Motor neuron (in vitro differentiated cells): ENCODE data around the gene SAP25. TPM values are rescaled to one million over a fixed set of nuclear protein-coding genes. Genes with fewer than 3 reads are reported as not detected.

Experiments
- ATAC-seq, 8 experiments: fragments of 200-7000 bp; cut with Tn5 transposase; replicated peaks in 6 of 8; 2 replicates each; pipeline ENCODE4 v1.8.0; 2021; ENCODE audit warnings: mild to moderate bottlenecking in 8 of 8, moderate library complexity in 8 of 8
- H3K27ac ChIP-seq, 2 donors: fragments of 250-450 bp; sonication (Bioruptor Pico); 2 replicates each; pipeline ENCODE4 v1.9.0; 2021; ENCODE audit warnings: antibody characterized with exemption in 2 of 2, mild to moderate bottlenecking in 2 of 2, moderate library complexity in 1 of 2
- H3K4me1 ChIP-seq, 2 donors: fragments of 250-450 bp; sonication (Bioruptor Pico); replicated peaks in 1 of 2; 2 replicates each; pipeline ENCODE4 v1.6.1; 2021; ENCODE audit warnings: antibody characterized with exemption in 2 of 2, mild to moderate bottlenecking in 2 of 2, moderate library complexity in 1 of 2
- H3K4me3 ChIP-seq, 5 donors: fragments of 250-450 bp; sonication (Bioruptor Pico); 2 replicates each; pipeline ENCODE4 v1.9.0; 2021; ENCODE audit warnings: antibody characterized with exemption in 5 of 5, mild to moderate bottlenecking in 5 of 5, moderate library complexity in 4 of 5
- WGBS, 10 experiments: fragments of 450-650 bp; shearing (Covaris generic); methylation state at CpG; one replicate each; pipeline ENCODE4 v1.0.0; 2022; 5-methylcytosine and 5-hydroxymethylcytosine counted together
- in situ Hi-C, 9 experiments: fragments of 400-800 bp; cut with MboI; loops; one replicate each; pipeline ENCODE4 v1.15.0; 2021; ENCODE audit warnings: low sequenced_read_pairs in 9 of 9, low pct_unique_long_range_greater_than_20kb in 2 of 9; ENCODE audit not compliant: unreplicated experiment in 9 of 9
- total RNA-seq, 8 experiments: library from RNA; unstranded; fragments of 300-600 nt; gene quantifications; 2 replicates each; pipeline versions ENCODE4 v1.2.3 to v1.2.4, GENCODE V29; 2022

The SAP25 gene
- total RNA-seq, 8 experiments from 2014 or later = 0.43 to 2.8 (median 1.0) TPM; not detected in 1

- Histone ChIP-seq H3K27ac (no peak overlapping the region), H3K4me1 (peaks cover 35 to 43% of the 10 kb centered on the region in 2 donors), H3K4me3 (peak overlapping the region; percentile 26 to 41 (median 37))
- in situ Hi-C loops = no loop called here
- peak in 5 of 8 experiments; percentile 5 to 17 (median 16) for ATAC-seq
- WGBS, 10 experiments = 5 to 46% (median 19%) methylated on average over 4 to 18 of the region's 68 CpGs; no CpG with 5 or more reads in 7 of the 10 experiments
These were observed 31.5 kb upstream of the SAP25 start for GRCh38 chr7:100604976-100605911.

- peak overlapping the region; percentile 26 to 41 (median 37) for H3K4me3 ChIP-seq
- peak overlapping the region in 1 of 2 donors; percentile 43 for H3K27ac ChIP-seq
- peak; percentile 38 to 78 (median 71) for ATAC-seq
- H3K4me1 ChIP-seq = peaks cover 39 to 47% of the 10 kb centered on the region in 2 donors
- in situ Hi-C loops = no loop called here
- WGBS, 10 experiments = 7% methylated on average over 6 of the region's 70 CpGs; no CpG with 5 or more reads in 9 of the 10 experiments
These were observed 30.6 kb upstream of the SAP25 start for GRCh38 chr7:100604028-100604975.

- Histone ChIP-seq H3K4me1 (peaks cover 39 to 47% of the 10 kb centered on the region in 2 donors), H3K27ac (peak overlapping the region in 1 of 2 donors; percentile 43), H3K4me3 (peak overlapping the region; percentile 26 to 41 (median 37))
- WGBS, 10 experiments = 11% methylated on average over 4 of the region's 10 CpGs; no CpG with 5 or more reads in 9 of the 10 experiments
- in situ Hi-C loops = no loop called here
- peak in 7 of 8 experiments; percentile 4 to 45 (median 34) for ATAC-seq
These were observed 30.0 kb upstream of the SAP25 start for GRCh38 chr7:100603726-100604027.

- in situ Hi-C loops = no loop called here
- no CpG with 5 or more reads among the region's 21 CpGs for WGBS, 10 experiments
- peak overlapping the region in 3 of 5 donors; percentile 26 to 41 (median 37) for H3K4me3 ChIP-seq
- peak overlapping the region in 1 of 2 donors; percentile 14 for H3K27ac ChIP-seq
- peaks cover 39 to 47% of the 10 kb centered on the region in 2 donors for H3K4me1 ChIP-seq
- peak in 6 of 8 experiments; percentile 7 to 62 (median 32) for ATAC-seq
These were observed 29.4 kb upstream of the SAP25 start for GRCh38 chr7:100602889-100603725.

GRCh38 chr7:100600730-100601038 is 27.0 kb upstream of the SAP25 start:
- no peak overlapping the region for H3K27ac ChIP-seq
- in situ Hi-C loops = no loop called here
- no peak for ATAC-seq
- H3K4me3 ChIP-seq = no peak overlapping the region
- WGBS, 10 experiments = no CpG with 5 or more reads among the region's 9 CpGs
- peaks cover 39 to 47% of the 10 kb centered on the region in 2 donors for H3K4me1 ChIP-seq

GRCh38 chr7:100599911-100600729 is 26.4 kb upstream of the SAP25 start:
- WGBS, 10 experiments = 80% methylated on average over 1 of the region's 18 CpGs; no CpG with 5 or more reads in 9 of the 10 experiments
- no peak overlapping the region for H3K4me3 ChIP-seq
- in situ Hi-C loops = no loop called here
- no peak for ATAC-seq
- no peak overlapping the region for H3K27ac ChIP-seq
- peaks cover 36 to 41% of the 10 kb centered on the region in 2 donors for H3K4me1 ChIP-seq

GRCh38 chr7:100598425-100598824 is 24.7 kb upstream of the SAP25 start:
- in situ Hi-C loops = no loop called here
- Histone ChIP-seq H3K27ac (no peak overlapping the region), H3K4me1 (peaks cover 27 to 32% of the 10 kb centered on the region in 2 donors), H3K4me3 (no peak overlapping the region)
- 75 to 100% (median 93%) methylated on average over 1 to 4 of the region's 4 CpGs; no CpG with 5 or more reads in 2 of the 10 experiments for WGBS, 10 experiments
- ATAC-seq = no peak

GRCh38 chr7:100595188-100595587 is 21.5 kb upstream of the SAP25 start:
- in situ Hi-C loops = no loop called here
- H3K27ac ChIP-seq = no peak overlapping the region
- no peak for ATAC-seq
- 60 to 100% (median 100%) methylated on average over 1 to 3 of the region's 7 CpGs; no CpG with 5 or more reads in 5 of the 10 experiments for WGBS, 10 experiments
- H3K4me1 ChIP-seq = peaks cover 4% of the 10 kb centered on the region in 2 donors
- no peak overlapping the region for H3K4me3 ChIP-seq

GRCh38 chr7:100591596-100591995 is 17.9 kb upstream of the SAP25 start:
- no peak for ATAC-seq
- no peak overlapping the region for H3K27ac ChIP-seq
- no peaks in the 10 kb centered on the region for H3K4me1 ChIP-seq
- in situ Hi-C loops = no loop called here
- H3K4me3 ChIP-seq = no peak overlapping the region
- 80 to 100% (median 95%) methylated on average over 1 to 11 of the region's 17 CpGs; no CpG with 5 or more reads in 4 of the 10 experiments for WGBS, 10 experiments

GRCh38 chr7:100590077-100590737 is 16.5 kb upstream of the SAP25 start:
- Histone ChIP-seq H3K4me3 (no peak overlapping the region), H3K27ac (no peak overlapping the region), H3K4me1 (peaks cover 0 to under 1% of the 10 kb centered on the region in 2 donors)
- no peak for ATAC-seq
- WGBS, 10 experiments = 0 to 100% (median 55%) methylated on average over 1 to 6 of the region's 20 CpGs; no CpG with 5 or more reads in 2 of the 10 experiments
- in situ Hi-C loops = no loop called here

GRCh38 chr7:100589341-100589947 is 15.7 kb upstream of the SAP25 start:
- WGBS, 10 experiments = no CpG with 5 or more reads among the region's 7 CpGs
- Histone ChIP-seq H3K4me3 (no peak overlapping the region), H3K4me1 (peaks cover 6 to 8% of the 10 kb centered on the region in 2 donors), H3K27ac (no peak overlapping the region)
- no peak for ATAC-seq
- in situ Hi-C loops = no loop called here
